Colon (tissue), 2 donors: ENCODE measurements around the gene ACVR1B.
"Not testable (repeated sequence)": the region's sequence is repeated elsewhere in the genome, so short reads cannot be mapped to it uniquely, and the experiment has no call there.

Experiments used
- FAIRE-seq: peaks from 2 replicates; lab custom pipeline; 2012; peaks lifted over from hg19 to GRCh38; lab: Jason Lieb, UNC
- donor health status: control.
- donor health status: control.

The ACVR1B gene

GRCh38 chr12:51971679-51972421 lies 20.4 kb downstream of the ACVR1B start:
- FAIRE-seq, result no peak

GRCh38 chr12:51972422-51972812 lies 20.9 kb downstream of the ACVR1B start:
- FAIRE-seq, result no peak

- no peak for FAIRE-seq
Measured at GRCh38 chr12:51972849-51973273, 21.4 kb downstream of the ACVR1B start.

- no peak for FAIRE-seq
Measured at GRCh38 chr12:51973560-51973959, 22.1 kb downstream of the ACVR1B start.

DNA sequence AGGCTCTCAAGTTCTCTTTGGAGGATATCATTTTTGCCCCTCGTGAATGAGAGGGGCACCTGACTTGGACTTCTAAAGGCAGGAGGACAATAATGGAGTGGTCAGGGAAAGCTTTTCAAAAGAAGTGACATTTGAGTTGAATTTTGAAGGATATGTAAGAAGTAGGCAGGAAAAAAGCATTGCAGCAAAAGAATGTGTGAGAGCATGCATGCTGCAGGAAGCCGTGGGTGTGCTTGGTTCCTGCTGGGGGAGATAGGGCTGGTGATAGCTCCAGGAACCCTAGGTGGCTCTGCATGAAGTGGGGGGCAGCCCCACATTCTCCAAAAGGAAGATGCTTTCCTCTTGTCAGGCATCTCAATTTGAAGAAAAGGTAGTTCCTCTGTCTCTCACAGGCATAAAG lies 23.1 kb downstream of the ACVR1B start:
- no peak for FAIRE-seq

DNA sequence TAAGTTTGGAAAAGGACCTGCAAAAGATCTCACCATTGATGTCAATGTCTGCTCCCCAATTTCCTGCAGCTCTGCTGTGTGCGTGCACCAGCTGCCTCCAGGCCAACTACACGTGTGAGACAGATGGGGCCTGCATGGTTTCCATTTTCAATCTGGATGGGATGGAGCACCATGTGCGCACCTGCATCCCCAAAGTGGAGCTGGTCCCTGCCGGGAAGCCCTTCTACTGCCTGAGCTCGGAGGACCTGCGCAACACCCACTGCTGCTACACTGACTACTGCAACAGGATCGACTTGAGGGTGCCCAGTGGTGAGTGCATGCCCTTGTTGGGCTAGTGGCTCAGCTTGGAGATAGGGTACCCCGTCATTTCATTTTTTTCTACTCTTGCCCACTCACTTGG lies 23.7 kb downstream of the ACVR1B start:
- no peak for FAIRE-seq

- no peak for FAIRE-seq
Measured at GRCh38 chr12:51976376-51977160, 25.1 kb downstream of the ACVR1B start.

DNA sequence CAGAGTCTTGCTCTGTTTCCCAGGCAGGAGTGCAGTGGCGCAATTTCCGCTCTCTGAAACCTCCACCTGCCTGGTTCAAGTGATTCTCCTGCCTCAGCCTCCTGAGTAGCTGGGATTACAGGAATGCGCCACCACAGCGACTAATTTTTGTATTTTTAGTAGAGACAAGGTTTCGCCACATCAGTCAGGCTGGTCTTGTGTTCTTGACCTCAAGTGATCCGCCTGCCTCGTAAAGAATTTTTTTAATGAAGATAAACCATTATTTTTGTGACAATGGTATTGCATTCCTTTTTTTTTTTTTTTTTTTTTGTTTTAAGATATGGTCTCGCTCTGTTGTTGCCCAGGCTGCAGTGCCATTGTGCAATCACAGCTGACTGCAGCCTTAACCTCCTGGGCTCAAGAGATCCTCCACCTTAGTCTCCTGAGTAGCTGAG lies 25.8 kb downstream of the ACVR1B start:
- no peak for FAIRE-seq

DNA sequence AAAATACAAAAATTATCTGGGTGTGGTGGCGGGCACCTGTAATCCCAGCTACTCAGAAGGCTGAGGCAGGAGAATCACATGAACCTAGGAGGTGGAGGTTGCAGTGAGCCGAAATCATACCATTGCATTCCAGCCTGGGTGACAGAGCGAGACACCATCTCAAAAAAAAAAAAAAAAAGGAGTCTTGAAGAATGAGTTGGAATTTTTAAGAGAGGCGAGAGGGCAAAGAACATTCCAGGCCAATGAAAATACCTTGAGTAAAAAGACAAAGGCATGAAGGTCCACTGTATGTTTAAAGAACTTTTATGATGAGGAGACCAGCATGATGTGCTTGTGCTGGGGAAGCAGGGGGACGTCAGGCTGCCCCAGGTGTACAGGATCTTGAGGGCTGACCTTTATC lies 27.8 kb downstream of the ACVR1B start:
- FAIRE-seq, result not testable (repeated sequence)

DNA sequence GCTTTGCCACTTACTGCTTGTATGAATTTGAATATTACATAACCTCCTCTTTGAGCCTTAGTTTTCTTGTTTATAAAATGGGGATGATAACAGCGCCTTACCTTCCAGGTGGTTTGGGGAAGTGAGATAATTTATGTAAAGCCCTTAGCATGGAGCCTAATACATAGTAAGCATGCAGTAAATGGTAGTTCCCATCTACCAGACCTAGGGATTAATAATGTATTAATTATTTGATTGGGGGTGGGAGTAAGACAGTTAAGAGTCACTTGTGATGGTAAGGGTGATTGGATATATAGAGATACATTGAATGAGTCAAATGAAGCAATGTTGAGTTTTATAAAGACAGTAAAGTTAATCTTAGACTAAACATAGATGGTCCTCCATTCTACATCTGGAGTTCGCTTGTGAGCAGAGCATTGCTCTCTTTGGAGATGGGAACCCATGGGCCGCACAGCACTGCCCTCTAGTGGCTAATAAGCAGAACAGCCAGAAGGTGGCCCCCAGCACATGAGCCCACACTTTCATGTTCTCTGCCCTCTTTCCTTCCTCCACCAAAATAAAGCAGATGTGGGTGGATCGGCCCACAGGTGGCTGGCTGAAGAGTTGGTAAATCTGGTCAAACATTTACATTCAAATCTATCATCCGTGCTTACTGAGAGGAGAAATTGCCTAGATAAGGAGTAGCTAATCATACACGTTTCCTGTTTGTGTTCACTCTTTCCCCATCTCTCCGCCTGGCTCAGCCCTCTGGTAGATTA lies 28.7 kb downstream of the ACVR1B start:
- no peak for FAIRE-seq

DNA sequence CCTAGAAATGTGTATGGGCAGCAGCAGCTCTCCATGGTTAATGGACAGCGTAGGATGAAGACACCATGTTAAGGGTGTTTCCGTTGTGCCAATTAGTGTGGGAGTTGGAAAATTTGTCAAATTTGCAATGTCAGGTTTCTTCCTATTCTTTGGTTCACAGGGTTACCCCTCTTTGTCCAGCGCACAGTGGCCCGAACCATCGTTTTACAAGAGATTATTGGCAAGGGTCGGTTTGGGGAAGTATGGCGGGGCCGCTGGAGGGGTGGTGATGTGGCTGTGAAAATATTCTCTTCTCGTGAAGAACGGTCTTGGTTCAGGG lies 29.3 kb downstream of the ACVR1B start:
- no peak for FAIRE-seq

GRCh38 chr12:51984657-51985056 lies 33.2 kb downstream of the ACVR1B start:
- no peak for FAIRE-seq

DNA sequence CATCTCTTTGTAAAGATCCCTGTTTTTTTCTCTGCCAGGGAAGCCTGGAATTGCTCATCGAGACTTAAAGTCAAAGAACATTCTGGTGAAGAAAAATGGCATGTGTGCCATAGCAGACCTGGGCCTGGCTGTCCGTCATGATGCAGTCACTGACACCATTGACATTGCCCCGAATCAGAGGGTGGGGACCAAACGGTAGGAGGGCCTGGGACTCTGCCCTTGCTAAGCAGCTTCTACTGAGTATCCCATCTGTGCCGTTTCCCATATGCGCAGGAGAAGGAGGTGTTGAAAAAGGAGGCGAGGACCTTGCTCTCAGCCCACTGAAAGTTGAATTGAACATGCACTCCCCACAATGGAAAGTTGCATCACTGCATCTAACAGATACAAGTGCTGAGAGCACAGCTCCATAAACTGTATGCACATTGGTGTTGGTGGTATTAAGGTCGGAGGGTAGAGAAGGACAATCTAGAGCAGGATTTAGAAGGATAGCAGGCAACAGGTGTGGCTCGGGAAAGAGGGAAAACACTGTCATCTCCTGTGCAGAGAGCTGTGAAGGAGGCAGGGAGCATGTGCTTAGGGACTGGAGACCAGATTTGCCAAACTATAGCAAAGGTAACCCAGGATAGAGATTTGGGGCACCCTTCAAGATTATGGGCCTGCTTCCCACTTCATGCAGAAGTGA lies 33.8 kb downstream of the ACVR1B start:
- FAIRE-seq, result no peak

DNA sequence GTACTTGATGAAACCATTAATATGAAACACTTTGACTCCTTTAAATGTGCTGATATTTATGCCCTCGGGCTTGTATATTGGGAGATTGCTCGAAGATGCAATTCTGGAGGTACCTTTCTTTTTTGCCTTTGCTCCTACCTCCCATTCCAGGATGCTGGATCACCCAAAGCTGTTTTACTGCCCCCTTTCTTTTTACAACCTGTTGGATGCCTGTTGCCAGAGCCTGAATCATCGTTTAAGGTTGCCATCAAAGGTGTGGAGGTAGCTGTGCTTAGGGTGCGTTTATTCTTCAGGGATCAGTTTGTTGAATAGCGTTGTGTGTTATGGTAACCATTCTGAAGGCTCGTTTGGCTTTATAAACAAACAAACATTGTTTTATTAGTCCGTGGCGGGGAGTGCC lies 35.3 kb downstream of the ACVR1B start:
- FAIRE-seq, result no peak

GRCh38 chr12:51992246-51992645 lies 40.7 kb downstream of the ACVR1B start:
- no peak for FAIRE-seq

GRCh38 chr12:51994539-51994820 lies 43.0 kb downstream of the ACVR1B start:
- FAIRE-seq, result no peak

DNA sequence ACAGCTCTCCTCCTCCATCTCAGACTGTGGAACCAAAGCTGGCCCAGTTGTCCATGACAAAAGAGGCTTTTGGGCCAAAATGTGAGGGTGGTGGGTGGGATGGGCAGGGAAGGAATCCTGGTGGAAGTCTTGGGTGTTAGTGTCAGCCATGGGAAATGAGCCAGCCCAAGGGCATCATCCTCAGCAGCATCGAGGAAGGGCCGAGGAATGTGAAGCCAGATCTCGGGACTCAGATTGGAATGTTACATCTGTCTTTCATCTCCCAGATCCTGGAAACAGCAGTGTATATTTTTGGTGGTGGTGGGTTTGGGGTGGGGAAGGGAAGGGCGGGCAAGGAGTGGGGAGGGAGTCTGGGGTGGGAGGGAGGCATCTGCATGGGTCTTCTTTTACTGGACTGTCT lies 43.5 kb downstream of the ACVR1B start:
- FAIRE-seq, result no peak

- no peak for FAIRE-seq
Measured at GRCh38 chr12:51997136-51997535, 45.6 kb downstream of the ACVR1B start.

GRCh38 chr12:52003016-52003550 lies 51.6 kb downstream of the ACVR1B start:
- FAIRE-seq, result no peak

- no peak for FAIRE-seq
Measured at GRCh38 chr12:52003591-52003990, 52.1 kb downstream of the ACVR1B start.

- no peak for FAIRE-seq
Measured at GRCh38 chr12:52004042-52004648, 52.6 kb downstream of the ACVR1B start.
